BLaER1 (cell line): ENCODE results near the gene PCED1B.

Source experiments
- H3K27ac ChIP-seq: shearing (Covaris generic); formaldehyde crosslinking; 2 replicates; pipeline ENCODE4 v1.8.1; 2022
- H3K27me3 ChIP-seq: shearing (Covaris generic); formaldehyde crosslinking; 2 replicates; pipeline ENCODE4 v1.8.1; 2022
- H3K36me3 ChIP-seq: shearing (Covaris generic); formaldehyde crosslinking; 2 replicates; pipeline ENCODE4 v1.8.1; 2022
- H3K4me1 ChIP-seq: shearing (Covaris generic); formaldehyde crosslinking; 2 replicates; pipeline ENCODE4 v1.8.1; 2022
- H3K4me2 ChIP-seq: shearing (Covaris generic); formaldehyde crosslinking; 2 replicates; pipeline ENCODE4 v1.8.1; 2022
- H3K4me3 ChIP-seq: shearing (Covaris generic); formaldehyde crosslinking; 2 replicates; pipeline ENCODE4 v1.8.1; 2022
- H3K9ac ChIP-seq: shearing (Covaris generic); formaldehyde crosslinking; 2 replicates; pipeline ENCODE4 v1.8.1; 2022
- H3K9me3 ChIP-seq: shearing (Covaris generic); formaldehyde crosslinking; 2 replicates; pipeline ENCODE4 v1.8.1; 2022
- H4K20me1 ChIP-seq: shearing (Covaris generic); formaldehyde crosslinking; 2 replicates; pipeline ENCODE4 v1.8.1; 2022
- Cebpa-rat ChIP-seq: shearing (Covaris generic); IDR thresholded peaks from 2 replicates; pipeline ENCODE4 v1.8.1; 2022

The PCED1B gene

GRCh38 chr12:47205532-47206449, 126.4 kb downstream of the PCED1B start:
- H3K36me3 ChIP-seq, result peaks cover 34% of the 10 kb centered on the region
- no peak overlapping the region for H3K4me3 ChIP-seq
- peak overlapping the region; percentile 89 for H3K4me2 ChIP-seq
- H3K9ac ChIP-seq, result no peak overlapping the region
- no peak for TF ChIP-seq Cebpa-rat
- 0 out of 2 replicates have a peak, but pooled peaks cover 4% of the 10 kb centered on the region for H3K9me3 ChIP-seq
- peaks cover 50% of the 10 kb centered on the region for H3K4me1 ChIP-seq
- peak overlapping the region; percentile 84; the same call in 1 of the 2 replicates for H3K27ac ChIP-seq
- H4K20me1 ChIP-seq, result no peaks in the 10 kb centered on the region
- H3K27me3 ChIP-seq, result no peaks in the 10 kb centered on the region

GRCh38 chr12:47206450-47207339, 127.3 kb downstream of the PCED1B start:
- no peaks in the 10 kb centered on the region for H4K20me1 ChIP-seq
- H3K4me2 ChIP-seq, result peak overlapping the region; percentile 89
- 0 out of 2 replicates have a peak overlapping the region, but pooled peaks have one; percentile 29 for H3K4me3 ChIP-seq
- peak overlapping the region; percentile 84 for H3K27ac ChIP-seq
- 0 out of 2 replicates have a peak, but pooled peaks cover 4% of the 10 kb centered on the region for H3K9me3 ChIP-seq
- H3K36me3 ChIP-seq, result peaks cover 34% of the 10 kb centered on the region
- no peak for TF ChIP-seq Cebpa-rat
- peaks cover 54% of the 10 kb centered on the region for H3K4me1 ChIP-seq
- no peaks in the 10 kb centered on the region for H3K27me3 ChIP-seq
- H3K9ac ChIP-seq, result peak overlapping the region; percentile 30; the same call in 1 of the 2 replicates

GRCh38 chr12:47207340-47207717, 127.9 kb downstream of the PCED1B start:
- no peak for TF ChIP-seq Cebpa-rat
- H3K4me3 ChIP-seq, result 0 out of 2 replicates have a peak overlapping the region, but pooled peaks have one; percentile 29
- H3K36me3 ChIP-seq, result peaks cover 34% of the 10 kb centered on the region
- H3K4me2 ChIP-seq, result peak overlapping the region; percentile 89
- no peaks in the 10 kb centered on the region for H3K27me3 ChIP-seq
- 0 out of 2 replicates have a peak, but pooled peaks cover 4% of the 10 kb centered on the region for H3K9me3 ChIP-seq
- H3K9ac ChIP-seq, result peak overlapping the region; percentile 43; the same call in 1 of the 2 replicates
- peaks cover 54% of the 10 kb centered on the region for H3K4me1 ChIP-seq
- H4K20me1 ChIP-seq, result no peaks in the 10 kb centered on the region
- H3K27ac ChIP-seq, result peak overlapping the region; percentile 84

- Histone ChIP-seq H3K36me3 (peaks cover 34% of the 10 kb centered on the region), H3K4me1 (peaks cover 54% of the 10 kb centered on the region), H3K27ac (peak overlapping the region; percentile 84), H3K4me2 (peak overlapping the region; percentile 89), H3K27me3 (no peaks in the 10 kb centered on the region), H3K9ac (peak overlapping the region; percentile 43; the same call in 1 of the 2 replicates), H4K20me1 (no peaks in the 10 kb centered on the region), H3K4me3 (0 out of 2 replicates have a peak overlapping the region, but pooled peaks have one; percentile 29), H3K9me3 (0 out of 2 replicates have a peak, but pooled peaks cover 4% of the 10 kb centered on the region)
- TF ChIP-seq Cebpa-rat, result no peak
Measured at GRCh38 chr12:47207829-47208248, 128.4 kb downstream of the PCED1B start.

- Histone ChIP-seq H3K9ac (no peak overlapping the region), H3K27ac (peak overlapping the region; percentile 84)
Measured at GRCh38 chr12:47209014-47209413, 129.6 kb downstream of the PCED1B start.

GRCh38 chr12:47210776-47211175, 131.4 kb downstream of the PCED1B start:
- Histone ChIP-seq H3K9me3 (no peaks in the 10 kb centered on the region), H3K4me2 (peak overlapping the region; percentile 51; the same call in 1 of the 2 replicates), H3K36me3 (peaks cover 19% of the 10 kb centered on the region), H3K4me1 (peaks cover 79% of the 10 kb centered on the region), H3K9ac (no peak overlapping the region), H3K27me3 (no peaks in the 10 kb centered on the region), H3K4me3 (no peak overlapping the region), H4K20me1 (no peaks in the 10 kb centered on the region), H3K27ac (no peak overlapping the region)
- TF ChIP-seq Cebpa-rat, result no peak

More at GRCh38 chr12:47209014-47209413, 129.6 kb downstream of the PCED1B start:
- Histone ChIP-seq H3K36me3 (peaks cover 34% of the 10 kb centered on the region), H3K4me3 (no peak overlapping the region), H4K20me1 (no peaks in the 10 kb centered on the region), H3K4me1 (peaks cover 61% of the 10 kb centered on the region), H3K9me3 (0 out of 2 replicates have a peak, but pooled peaks cover under 1% of the 10 kb centered on the region), H3K4me2 (peak overlapping the region; percentile 89), H3K27me3 (no peaks in the 10 kb centered on the region)
- TF ChIP-seq Cebpa-rat, result no peak

GRCh38 chr12:47212701-47213039, 133.2 kb downstream of the PCED1B start:
- peaks cover 78% of the 10 kb centered on the region for H3K4me1 ChIP-seq
- H3K27me3 ChIP-seq, result no peaks in the 10 kb centered on the region
- peaks cover 11% of the 10 kb centered on the region for H3K36me3 ChIP-seq
- H4K20me1 ChIP-seq, result no peaks in the 10 kb centered on the region
- H3K9me3 ChIP-seq, result no peaks in the 10 kb centered on the region
- no peak for TF ChIP-seq Cebpa-rat
- H3K4me3 ChIP-seq, result no peak overlapping the region
- no peak overlapping the region for H3K27ac ChIP-seq
- H3K4me2 ChIP-seq, result no peak overlapping the region
- H3K9ac ChIP-seq, result no peak overlapping the region

- Histone ChIP-seq H3K4me3 (no peak overlapping the region), H3K27me3 (no peaks in the 10 kb centered on the region), H3K4me1 (peaks cover 74% of the 10 kb centered on the region), H3K27ac (no peak overlapping the region), H4K20me1 (no peaks in the 10 kb centered on the region), H3K36me3 (peaks cover 11% of the 10 kb centered on the region), H3K4me2 (no peak overlapping the region), H3K9me3 (no peaks in the 10 kb centered on the region), H3K9ac (no peak overlapping the region)
- TF ChIP-seq Cebpa-rat, result no peak
Measured at GRCh38 chr12:47213396-47213795, 134.0 kb downstream of the PCED1B start.

GRCh38 chr12:47214001-47214619, 134.7 kb downstream of the PCED1B start:
- Histone ChIP-seq H3K4me1 (peaks cover 67% of the 10 kb centered on the region), H3K4me2 (peak overlapping the region; percentile 68), H4K20me1 (no peaks in the 10 kb centered on the region), H3K27me3 (no peaks in the 10 kb centered on the region), H3K9ac (no peak overlapping the region), H3K9me3 (no peaks in the 10 kb centered on the region), H3K36me3 (peaks cover 4% of the 10 kb centered on the region), H3K27ac (no peak overlapping the region), H3K4me3 (no peak overlapping the region)
- TF ChIP-seq Cebpa-rat, result no peak
